Measurements from ENCODE around the gene COP1. TPM values are rescaled to one million over a fixed set of nuclear protein-coding genes. Genes with fewer than 3 reads are reported as not detected.
A peak's percentile ranks its signal among the peaks of the same experiment; 100 is the strongest.

COP1 gene
- total RNA-seq, 1 donor from 2014 or later = 39.1 TPM

DNA sequence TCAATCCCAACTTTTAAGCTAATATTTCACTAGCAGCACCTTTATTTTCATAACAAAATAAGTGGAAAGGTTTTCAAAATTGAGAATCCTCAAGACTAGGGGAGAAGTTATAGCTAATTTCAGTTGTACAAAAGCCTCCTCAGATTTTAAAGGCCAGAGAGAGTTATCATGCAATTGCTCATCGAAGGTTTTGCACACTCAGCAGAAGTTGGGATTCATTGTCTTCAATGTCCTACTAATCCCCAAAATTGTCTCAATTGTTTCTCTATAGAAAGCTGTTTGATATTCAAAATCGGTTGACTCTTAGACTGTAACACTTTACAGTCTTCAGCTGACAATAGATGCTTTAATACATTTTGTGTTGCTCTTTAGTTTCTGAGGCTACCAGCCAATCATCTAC lies 293.0 kb downstream of the COP1 start:
- TF ChIP-seq, protein P1, sequence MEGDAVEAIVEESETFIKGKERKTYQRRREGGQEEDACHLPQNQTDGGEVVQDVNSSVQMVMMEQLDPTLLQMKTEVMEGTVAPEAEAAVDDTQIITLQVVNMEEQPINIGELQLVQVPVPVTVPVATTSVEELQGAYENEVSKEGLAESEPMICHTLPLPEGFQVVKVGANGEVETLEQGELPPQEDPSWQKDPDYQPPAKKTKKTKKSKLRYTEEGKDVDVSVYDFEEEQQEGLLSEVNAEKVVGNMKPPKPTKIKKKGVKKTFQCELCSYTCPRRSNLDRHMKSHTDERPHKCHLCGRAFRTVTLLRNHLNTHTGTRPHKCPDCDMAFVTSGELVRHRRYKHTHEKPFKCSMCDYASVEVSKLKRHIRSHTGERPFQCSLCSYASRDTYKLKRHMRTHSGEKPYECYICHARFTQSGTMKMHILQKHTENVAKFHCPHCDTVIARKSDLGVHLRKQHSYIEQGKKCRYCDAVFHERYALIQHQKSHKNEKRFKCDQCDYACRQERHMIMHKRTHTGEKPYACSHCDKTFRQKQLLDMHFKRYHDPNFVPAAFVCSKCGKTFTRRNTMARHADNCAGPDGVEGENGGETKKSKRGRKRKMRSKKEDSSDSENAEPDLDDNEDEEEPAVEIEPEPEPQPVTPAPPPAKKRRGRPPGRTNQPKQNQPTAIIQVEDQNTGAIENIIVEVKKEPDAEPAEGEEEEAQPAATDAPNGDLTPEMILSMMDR (IDR thresholded peaks at IDR 0.05) = no peak
- Mint-ChIP-seq H3K4me3 (ENCODE audit: unreplicated experiment) (no peak overlapping the region), H3K27me3 (ENCODE audit: unreplicated experiment) (no peaks in the 10 kb centered on the region), H3K36me3 (ENCODE audit: unreplicated experiment) (peaks cover 27% of the 10 kb centered on the region), H3K4me1 (ENCODE audit: unreplicated experiment) (no peaks in the 10 kb centered on the region), H3K9me3 (ENCODE audit: unreplicated experiment) (peaks cover 22% of the 10 kb centered on the region), H3K27ac (ENCODE audit: unreplicated experiment) (no peak overlapping the region)
- DNase-seq (ENCODE audit: extremely low spot score, unreplicated experiment) = no peak

GRCh38 chr1:175911138-175911537 lies 295.9 kb downstream of the COP1 start:
- H3K9me3 Mint-ChIP-seq (ENCODE audit: unreplicated experiment) = peaks cover 22% of the 10 kb centered on the region
- H3K36me3 Mint-ChIP-seq (ENCODE audit: unreplicated experiment) = peaks cover 27% of the 10 kb centered on the region
- H3K4me1 Mint-ChIP-seq (ENCODE audit: unreplicated experiment) = no peaks in the 10 kb centered on the region
- H3K27ac Mint-ChIP-seq (ENCODE audit: unreplicated experiment) = no peak overlapping the region
- no peak for DNase-seq (ENCODE audit: extremely low spot score, unreplicated experiment)
- TF ChIP-seq, protein P1 (IDR thresholded peaks at IDR 0.05) = no peak
- H3K4me3 Mint-ChIP-seq (ENCODE audit: unreplicated experiment) = no peak overlapping the region
- H3K27me3 Mint-ChIP-seq (ENCODE audit: unreplicated experiment) = no peaks in the 10 kb centered on the region

DNA sequence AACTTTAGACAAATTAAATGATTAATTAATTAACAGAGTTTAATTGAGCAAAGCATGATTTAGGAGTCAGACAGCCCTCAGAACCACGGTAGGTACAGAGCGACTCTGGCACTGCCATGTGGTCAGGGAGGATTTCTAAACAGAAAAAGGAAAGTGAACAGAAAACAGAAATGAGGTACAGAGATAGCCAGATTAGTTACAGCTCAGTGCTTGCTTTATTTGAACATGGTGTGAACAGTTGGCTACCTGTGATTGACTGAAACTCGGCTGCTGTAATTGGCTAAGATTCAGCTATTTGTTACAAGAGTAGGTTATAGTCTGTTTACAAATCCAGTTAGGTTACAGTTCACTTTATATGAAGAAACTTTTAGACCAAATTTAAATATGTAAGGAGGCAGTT lies 300.7 kb downstream of the COP1 start:
- H3K9me3 Mint-ChIP-seq (ENCODE audit: unreplicated experiment) = peaks cover 16% of the 10 kb centered on the region
- DNase-seq (ENCODE audit: extremely low spot score, unreplicated experiment) = no peak
- H3K4me1 Mint-ChIP-seq (ENCODE audit: unreplicated experiment) = no peaks in the 10 kb centered on the region
- H3K27me3 Mint-ChIP-seq (ENCODE audit: unreplicated experiment) = no peaks in the 10 kb centered on the region
- TF ChIP-seq, protein P1 (IDR thresholded peaks at IDR 0.05) = no peak
- peaks cover 31% of the 10 kb centered on the region for H3K36me3 Mint-ChIP-seq (ENCODE audit: unreplicated experiment)
- H3K27ac Mint-ChIP-seq (ENCODE audit: unreplicated experiment) = no peak overlapping the region
- H3K4me3 Mint-ChIP-seq (ENCODE audit: unreplicated experiment) = no peak overlapping the region

DNA sequence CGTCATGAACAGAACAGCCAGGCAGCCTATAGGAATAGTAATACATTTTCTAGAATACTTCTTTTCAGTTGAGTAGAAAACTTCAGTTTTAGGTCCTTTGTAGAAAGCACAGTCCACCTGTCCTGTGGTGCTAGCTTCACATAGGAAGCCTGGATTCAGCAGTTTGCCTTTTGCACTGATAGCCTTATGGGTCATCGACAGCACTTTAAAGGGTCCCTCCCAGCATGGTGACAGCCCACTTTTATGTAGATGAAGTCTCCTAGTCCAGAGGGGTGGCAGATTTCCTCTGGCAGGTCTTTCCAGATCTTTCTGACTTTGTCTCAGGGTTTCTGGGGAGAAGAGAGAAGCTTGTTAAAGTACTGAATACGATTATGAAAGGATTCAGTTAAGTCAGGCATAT lies 302.3 kb downstream of the COP1 start:
- peaks cover 21% of the 10 kb centered on the region for H3K36me3 Mint-ChIP-seq (ENCODE audit: unreplicated experiment)
- no peak for DNase-seq (ENCODE audit: extremely low spot score, unreplicated experiment)
- H3K27ac Mint-ChIP-seq (ENCODE audit: unreplicated experiment) = no peak overlapping the region
- no peaks in the 10 kb centered on the region for H3K4me1 Mint-ChIP-seq (ENCODE audit: unreplicated experiment)
- no peak overlapping the region for H3K4me3 Mint-ChIP-seq (ENCODE audit: unreplicated experiment)
- no peaks in the 10 kb centered on the region for H3K27me3 Mint-ChIP-seq (ENCODE audit: unreplicated experiment)
- H3K9me3 Mint-ChIP-seq (ENCODE audit: unreplicated experiment) = peaks cover 6% of the 10 kb centered on the region
- TF ChIP-seq, protein P1 (IDR thresholded peaks at IDR 0.05) = no peak

DNA sequence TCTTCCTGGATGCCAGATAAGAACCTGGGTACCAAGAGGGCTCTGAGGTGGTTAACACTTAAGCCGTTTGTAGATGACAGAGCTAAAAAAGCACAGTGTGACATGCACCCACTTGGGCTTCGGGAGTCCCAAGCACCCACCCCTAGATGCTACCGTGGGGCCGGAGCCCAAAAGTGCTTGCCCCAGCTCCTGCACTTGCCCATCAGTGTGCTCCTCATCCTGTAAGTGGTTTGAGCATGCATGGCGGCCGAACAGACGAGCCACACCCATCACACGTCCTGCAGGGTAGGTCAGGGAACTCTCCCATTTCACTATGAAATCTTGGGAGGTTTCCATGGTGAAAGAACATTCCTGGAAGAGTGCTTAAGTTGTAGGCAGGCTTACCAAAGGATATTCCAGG lies 304.8 kb downstream of the COP1 start:
- no peaks in the 10 kb centered on the region for H3K4me1 Mint-ChIP-seq (ENCODE audit: unreplicated experiment)
- peaks cover 12% of the 10 kb centered on the region for H3K36me3 Mint-ChIP-seq (ENCODE audit: unreplicated experiment)
- TF ChIP-seq, protein P1 (IDR thresholded peaks at IDR 0.05) = no peak
- H3K27ac Mint-ChIP-seq (ENCODE audit: unreplicated experiment) = no peak overlapping the region
- peak; percentile 73 for DNase-seq (ENCODE audit: extremely low spot score, unreplicated experiment)
- H3K4me3 Mint-ChIP-seq (ENCODE audit: unreplicated experiment) = no peak overlapping the region
- no peaks in the 10 kb centered on the region for H3K9me3 Mint-ChIP-seq (ENCODE audit: unreplicated experiment)
- no peaks in the 10 kb centered on the region for H3K27me3 Mint-ChIP-seq (ENCODE audit: unreplicated experiment)

All from osteocyte (in vitro differentiated cells).